A673 (cell line): Measurements from ENCODE around the gene KREMEN1. TPM values are rescaled to one million over a fixed set of nuclear protein-coding genes. Genes with fewer than 3 reads are reported as not detected.

ENCODE experiments used
- BruUV-seq: library from RNA; stranded (reverse); fragments of 400-500 nt; replicated peaks from 2 replicates; lab custom pipeline; 2021; lab: Mats Ljungman, UMichigan
- CTCF ChIA-PET: fragments of 300-600 bp; sonication (Branson Sonifier 250); formaldehyde crosslinking; loops from one replicate; lab custom pipeline; 2022; ENCODE audit warnings: antibody characterized with exemption; lab: Charles Lee
- POLR2A ChIA-PET: fragments of 300-600 bp; sonication (Branson Sonifier 250); formaldehyde crosslinking; loops from one replicate; lab custom pipeline; 2022; ENCODE audit warnings: antibody characterized with exemption; ENCODE audit not compliant: low non-redundant PET; lab: Charles Lee
- DNase-seq: peaks from one replicate; pipeline ENCODE4 v3.0.0-alpha.2; 2015; ENCODE audit warnings: low spot score
- H3K27ac ChIP-seq: fragments of 200-600 bp; sonication (generic); 2 replicates; pipeline ENCODE4 v1.5.1; 2016; ENCODE audit warnings: mixed run types, low read depth, mild to moderate bottlenecking, mixed read lengths, antibody characterized with exemption, low read length; ENCODE audit not compliant: poor library complexity, severe bottlenecking
- H3K27me3 ChIP-seq: fragments of 200-600 bp; sonication (generic); replicated peaks from 2 replicates; pipeline ENCODE4 v1.6.1; 2017; ENCODE audit warnings: mixed run types, low read depth, mild to moderate bottlenecking, mixed read lengths, antibody characterized with exemption, low read length; ENCODE audit not compliant: insufficient read depth, poor library complexity
- H3K36me3 ChIP-seq: fragments of 200-600 bp; sonication (generic); 2 replicates; pipeline ENCODE4 v1.6.1; 2016; ENCODE audit warnings: mixed run types, mild to moderate bottlenecking, mixed read lengths, antibody characterized with exemption, low read length; ENCODE audit not compliant: insufficient read depth, poor library complexity, severe bottlenecking
- H3K4me1 ChIP-seq: fragments of 200-600 bp; sonication (generic); 2 replicates; pipeline ENCODE4 v1.6.1; 2017; ENCODE audit warnings: mixed run types, mild to moderate bottlenecking, mixed read lengths, antibody characterized with exemption, low read length; ENCODE audit not compliant: insufficient read depth, poor library complexity, severe bottlenecking
- H3K4me3 ChIP-seq: fragments of 200-600 bp; sonication (generic); 2 replicates; pipeline ENCODE4 v1.5.1; 2016; ENCODE audit warnings: low read depth, mixed run types, mild to moderate bottlenecking, mixed read lengths, low read length; ENCODE audit not compliant: poor library complexity, severe bottlenecking
- H3K9me3 ChIP-seq: fragments of 200-600 bp; sonication (generic); 2 replicates; pipeline ENCODE4 v1.6.1; 2016; ENCODE audit warnings: mixed run types, low read depth, mild to moderate bottlenecking, mixed read lengths, antibody characterized with exemption, low read length; ENCODE audit not compliant: poor library complexity, severe bottlenecking
- EZH2 ChIP-seq: fragments of 200-600 bp; sonication (generic); IDR thresholded peaks from 2 replicates; pipeline ENCODE4 v1.6.1; 2017; ENCODE audit warnings: borderline replicate concordance, low read depth, mild to moderate bottlenecking, mixed read lengths, antibody characterized with exemption, low read length; ENCODE audit not compliant: poor library complexity, severe bottlenecking
- intact Hi-C: fragments of 100-400 bp; cut with micrococcal nuclease; formaldehyde crosslinking; loops from one replicate; pipeline ENCODE4 v1.10.0; 2022; ENCODE audit not compliant: unreplicated experiment
- total RNA-seq: library from RNA; stranded (reverse); gene quantifications from 2 replicates; pipeline ENCODE4 v1.2.3, GENCODE V29; 2021
- TF ChIP-seq, protein P1 (sequence below): fragments of 300-800, 200-600 bp; sonication (generic); conservative IDR thresholded peaks from 2 replicates; pipeline ENCODE4 v1.5.1; 2017; ENCODE audit warnings: low read depth, mild to moderate bottlenecking, antibody characterized with exemption, low read length, moderate library complexity, mixed read lengths

The KREMEN1 gene
- total RNA-seq, 1 experiment from 2014 or later = 4.2 TPM

DNA sequence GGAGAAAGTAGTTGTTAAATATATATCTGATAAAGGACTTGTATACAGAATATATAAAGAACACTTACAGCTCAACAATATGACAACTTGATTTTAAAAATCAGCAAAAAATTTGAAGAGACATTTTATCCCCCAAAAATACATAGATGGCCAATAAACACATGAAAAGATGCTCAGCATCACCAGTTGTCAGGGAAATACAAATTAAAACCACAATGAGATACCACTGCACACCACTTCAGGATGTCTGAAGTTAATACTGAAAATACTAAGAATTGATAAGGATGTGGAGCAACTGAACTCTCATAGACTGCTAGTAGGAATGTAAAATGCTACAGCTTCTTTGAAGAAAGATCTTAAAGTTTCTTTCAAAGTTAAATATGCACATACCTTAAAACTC is 49.2 kb downstream of the KREMEN1 start:
- Histone ChIP-seq H3K4me3 (no peak overlapping the region), H3K4me1 (no peaks in the 10 kb centered on the region), H3K27ac (no peak overlapping the region), H3K9me3 (no peaks in the 10 kb centered on the region), H3K36me3 (no peaks in the 10 kb centered on the region), H3K27me3 (no peaks in the 10 kb centered on the region)
- no peak for DNase-seq
- ChIA-PET POLR2A (no interaction called here), CTCF (no interaction called here)
- BruUV-seq = no TSS peak
- no peak for TF ChIP-seq EZH2
- TF ChIP-seq, protein P1, sequence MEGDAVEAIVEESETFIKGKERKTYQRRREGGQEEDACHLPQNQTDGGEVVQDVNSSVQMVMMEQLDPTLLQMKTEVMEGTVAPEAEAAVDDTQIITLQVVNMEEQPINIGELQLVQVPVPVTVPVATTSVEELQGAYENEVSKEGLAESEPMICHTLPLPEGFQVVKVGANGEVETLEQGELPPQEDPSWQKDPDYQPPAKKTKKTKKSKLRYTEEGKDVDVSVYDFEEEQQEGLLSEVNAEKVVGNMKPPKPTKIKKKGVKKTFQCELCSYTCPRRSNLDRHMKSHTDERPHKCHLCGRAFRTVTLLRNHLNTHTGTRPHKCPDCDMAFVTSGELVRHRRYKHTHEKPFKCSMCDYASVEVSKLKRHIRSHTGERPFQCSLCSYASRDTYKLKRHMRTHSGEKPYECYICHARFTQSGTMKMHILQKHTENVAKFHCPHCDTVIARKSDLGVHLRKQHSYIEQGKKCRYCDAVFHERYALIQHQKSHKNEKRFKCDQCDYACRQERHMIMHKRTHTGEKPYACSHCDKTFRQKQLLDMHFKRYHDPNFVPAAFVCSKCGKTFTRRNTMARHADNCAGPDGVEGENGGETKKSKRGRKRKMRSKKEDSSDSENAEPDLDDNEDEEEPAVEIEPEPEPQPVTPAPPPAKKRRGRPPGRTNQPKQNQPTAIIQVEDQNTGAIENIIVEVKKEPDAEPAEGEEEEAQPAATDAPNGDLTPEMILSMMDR = no peak
- intact Hi-C loops = no loop called here

DNA sequence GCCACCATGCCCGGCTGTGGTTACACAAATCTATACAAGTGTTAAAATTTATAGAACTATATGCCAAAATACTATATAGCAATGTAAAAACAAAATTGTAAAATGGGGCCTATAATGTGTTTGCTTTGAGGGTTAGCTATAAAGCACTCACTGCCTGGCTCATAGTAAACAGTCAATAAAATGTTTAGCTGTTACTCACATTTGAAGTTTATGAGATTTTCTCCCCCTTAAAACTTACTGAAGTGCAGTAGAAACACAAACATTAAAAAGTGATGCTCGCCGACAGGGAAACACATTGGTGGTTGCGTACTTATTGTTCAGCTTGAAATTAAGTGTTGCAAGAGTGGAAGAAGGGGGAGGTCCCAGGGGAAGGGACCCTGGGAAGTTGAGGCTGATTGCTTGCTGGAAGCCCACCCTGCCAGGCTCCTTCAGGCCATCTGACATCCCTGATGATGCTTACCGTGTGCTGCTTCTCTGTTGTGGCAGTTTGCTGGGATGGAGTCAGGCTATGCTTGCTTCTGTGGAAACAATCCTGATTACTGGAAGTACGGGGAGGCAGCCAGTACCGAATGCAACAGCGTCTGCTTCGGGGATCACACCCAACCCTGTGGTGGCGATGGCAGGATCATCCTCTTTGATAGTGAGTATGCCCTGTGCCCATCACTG is 52.1 kb downstream of the KREMEN1 start:
- TF ChIP-seq, protein P1 = no peak
- no peak for TF ChIP-seq EZH2
- intact Hi-C loops = no loop called here
- Histone ChIP-seq H3K27ac (no peak overlapping the region), H3K27me3 (no peaks in the 10 kb centered on the region), H3K9me3 (no peaks in the 10 kb centered on the region), H3K36me3 (no peaks in the 10 kb centered on the region), H3K4me1 (no peaks in the 10 kb centered on the region), H3K4me3 (no peak overlapping the region)
- ChIA-PET CTCF (no interaction called here), POLR2A (no interaction called here)
- DNase-seq = no peak
- BruUV-seq = no TSS peak

DNA sequence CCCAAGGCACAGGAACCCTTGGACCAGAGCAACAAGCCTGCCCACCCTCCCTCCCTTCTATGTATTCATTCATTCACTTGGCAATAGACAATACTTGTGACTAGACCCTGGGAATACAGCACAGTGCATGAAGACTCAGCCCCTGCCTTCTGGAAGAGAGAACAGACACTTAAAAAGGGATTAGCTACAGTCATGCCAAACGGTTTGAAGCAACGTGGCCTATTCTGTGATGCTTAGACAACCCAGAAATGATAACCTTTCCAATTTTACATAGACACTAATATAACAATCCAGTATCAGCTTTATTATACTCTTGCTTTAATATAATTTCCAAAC is 52.6 kb downstream of the KREMEN1 start:
- no peak for DNase-seq
- Histone ChIP-seq H3K27me3 (no peaks in the 10 kb centered on the region), H3K9me3 (no peaks in the 10 kb centered on the region), H3K4me1 (no peaks in the 10 kb centered on the region), H3K4me3 (no peak overlapping the region), H3K27ac (no peak overlapping the region), H3K36me3 (no peaks in the 10 kb centered on the region)
- no peak for TF ChIP-seq EZH2
- TF ChIP-seq, protein P1 = no peak
- ChIA-PET CTCF (no interaction called here), POLR2A (no interaction called here)
- intact Hi-C loops = no loop called here
- no TSS peak for BruUV-seq
